Ammon's horn (tissue), 1 donor: ENCODE measurements around the gene SH3BP2.

Source experiments
- DNase-seq: peaks from one replicate; pipeline ENCODE4 v3.0.0-alpha.2; 2016; ENCODE audit warnings: low spot score

The SH3BP2 gene

GRCh38 chr4:2832981-2833670 lies 40.2 kb downstream of the SH3BP2 start:
- no peak for DNase-seq

- no peak for DNase-seq
These were observed 40.8 kb downstream of the SH3BP2 start for GRCh38 chr4:2833671-2834000.

GRCh38 chr4:2834001-2834921 lies 41.4 kb downstream of the SH3BP2 start:
- no peak for DNase-seq

- DNase-seq = no peak
These were observed 43.1 kb downstream of the SH3BP2 start for GRCh38 chr4:2835978-2836377.

- no peak for DNase-seq
These were observed 43.5 kb downstream of the SH3BP2 start for GRCh38 chr4:2836391-2836859.

GRCh38 chr4:2837110-2837903 lies 44.4 kb downstream of the SH3BP2 start:
- no peak for DNase-seq

- DNase-seq = peak; percentile 74
These were observed 45.1 kb downstream of the SH3BP2 start for GRCh38 chr4:2837904-2838496.

- DNase-seq = no peak
These were observed 46.2 kb downstream of the SH3BP2 start for GRCh38 chr4:2839060-2839459.

- peak; percentile 70 for DNase-seq
These were observed 49.9 kb downstream of the SH3BP2 start for GRCh38 chr4:2842687-2843262.

GRCh38 chr4:2843263-2843940 lies 50.5 kb downstream of the SH3BP2 start, which contains the start of gene ADD1:
ADD1 (plus strand) TSS chr4:2843844; CDS start chr4:2875916, 32,072 bp downstream.
- peak; percentile 95 for DNase-seq

- DNase-seq = no peak
These were observed 51.2 kb downstream of the SH3BP2 start for GRCh38 chr4:2843941-2844584.

- DNase-seq = no peak
These were observed 53.3 kb downstream of the SH3BP2 start for GRCh38 chr4:2846172-2846571.

GRCh38 chr4:2847302-2847871 lies 54.5 kb downstream of the SH3BP2 start:
- DNase-seq = no peak

GRCh38 chr4:2848449-2848848 lies 55.6 kb downstream of the SH3BP2 start:
- DNase-seq = no peak

GRCh38 chr4:2849267-2850152 lies 56.6 kb downstream of the SH3BP2 start:
- DNase-seq = no peak

GRCh38 chr4:2850966-2851798 lies 58.3 kb downstream of the SH3BP2 start:
- DNase-seq = no peak

GRCh38 chr4:2852481-2852921 lies 59.6 kb downstream of the SH3BP2 start:
- DNase-seq = no peak

GRCh38 chr4:2855584-2855983 lies 62.7 kb downstream of the SH3BP2 start:
- no peak for DNase-seq
